ENCODE measurements around the gene ARHGAP42. TPM values are rescaled to one million over a fixed set of nuclear protein-coding genes. Genes with fewer than 3 reads are reported as not detected.

ARHGAP42 gene
- polyA plus RNA-seq, 3 donors: 0.13 TPM; not detected in 2

DNA sequence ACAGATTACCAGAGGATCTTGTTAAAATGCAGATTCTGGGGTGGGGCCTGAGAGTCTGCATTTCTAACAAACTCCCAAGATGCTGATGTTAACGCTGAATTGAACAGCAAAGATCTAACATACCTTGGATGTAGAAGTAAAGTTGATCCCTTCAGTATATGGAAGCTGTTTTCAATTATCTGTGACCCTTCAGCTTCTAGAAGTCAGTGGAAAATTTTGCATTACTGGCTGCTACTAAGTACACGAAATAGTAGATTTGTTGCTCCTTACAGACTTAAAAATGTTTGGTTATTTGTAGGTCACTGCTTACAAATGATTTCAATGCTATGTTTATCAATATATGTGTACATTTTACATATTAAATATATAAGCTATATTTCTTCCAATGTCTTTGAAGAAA, 107.4 kb downstream of the ARHGAP42 start:
- H3K36me3 ChIP-seq (replicated peaks in 1 of 2; ENCODE audit: control insufficient read depth in 1 of 2, insufficient read depth in 2 of 2, low read length in 2 of 2): no peaks in the 10 kb centered on the region
- no peak overlapping the region for H3K4me2 ChIP-seq (replicated peaks; ENCODE audit: extremely low read depth, low read length, poor library complexity, severe bottlenecking)
- no peak overlapping the region for H3K4me3 ChIP-seq (replicated peaks in 1 of 3; ENCODE audit: low read depth in 2 of 3, low read length in 3 of 3)
- TF ChIP-seq CTCF (IDR thresholded peaks at IDR 0.05): no peak
- H3K9ac ChIP-seq (ENCODE audit: insufficient read depth, low read length, poor library complexity, severe bottlenecking): no peak overlapping the region
- no peak for DNase-seq
- Mint-ChIP-seq H3K27ac (no peak overlapping the region), H3K4me3 (no peak overlapping the region), H3K9me3 (peaks cover 0 to 6% (median 3%) of the 10 kb centered on the region in 7 donors), H3K27me3 (ENCODE audit: low read depth in 3 of 3) (peaks cover 0 to 3% (median 0%) of the 10 kb centered on the region in 3 donors), H3K4me1 (no peaks in the 10 kb centered on the region), H3K36me3 (no peaks in the 10 kb centered on the region)
- H3K27me3 ChIP-seq (ENCODE audit: control insufficient read depth in 2 of 2, insufficient read depth in 2 of 2, low read length in 2 of 2): no peaks in the 10 kb centered on the region
- H3K79me2 ChIP-seq (ENCODE audit: insufficient read depth, low read length): no peaks in the 10 kb centered on the region
- intact Hi-C loops (cut with micrococcal nuclease): no loop called here
- H2AFZ ChIP-seq (ENCODE audit: insufficient read depth, low read depth, low read length, poor library complexity, severe bottlenecking): no peak overlapping the region
- no peaks in the 10 kb centered on the region for H3K4me1 ChIP-seq (ENCODE audit: control insufficient read depth in 1 of 2, insufficient read depth in 2 of 2, low read length in 2 of 2)
- no CpG with 5 or more reads among the region's 2 CpGs for WGBS (ENCODE audit: insufficient coverage)
- H3K27ac ChIP-seq (ENCODE audit: low read depth in 1 of 2, low read length in 2 of 2): no peak overlapping the region
- no peaks in the 10 kb centered on the region for H3K9me3 ChIP-seq (replicated peaks in 1 of 2; ENCODE audit: control insufficient read depth in 1 of 2, insufficient read depth in 1 of 2, low read length in 2 of 2)
- H4K20me1 ChIP-seq (ENCODE audit: insufficient read depth, low read length): no peaks in the 10 kb centered on the region

- Histone ChIP-seq H2AFZ (ENCODE audit: insufficient read depth, low read depth, low read length, poor library complexity, severe bottlenecking) (no peak overlapping the region), H3K4me2 (replicated peaks; ENCODE audit: extremely low read depth, low read length, poor library complexity, severe bottlenecking) (no peak overlapping the region), H3K27ac (ENCODE audit: low read depth in 1 of 2, low read length in 2 of 2) (no peak overlapping the region), H3K36me3 (replicated peaks in 1 of 2; ENCODE audit: control insufficient read depth in 1 of 2, insufficient read depth in 2 of 2, low read length in 2 of 2) (no peaks in the 10 kb centered on the region), H3K4me1 (ENCODE audit: control insufficient read depth in 1 of 2, insufficient read depth in 2 of 2, low read length in 2 of 2) (no peaks in the 10 kb centered on the region), H3K9ac (ENCODE audit: insufficient read depth, low read length, poor library complexity, severe bottlenecking) (no peak overlapping the region), H3K4me3 (replicated peaks in 1 of 3; ENCODE audit: low read depth in 2 of 3, low read length in 3 of 3) (no peak overlapping the region), H3K79me2 (ENCODE audit: insufficient read depth, low read length) (no peaks in the 10 kb centered on the region), H3K9me3 (replicated peaks in 1 of 2; ENCODE audit: control insufficient read depth in 1 of 2, insufficient read depth in 1 of 2, low read length in 2 of 2) (no peaks in the 10 kb centered on the region), H4K20me1 (ENCODE audit: insufficient read depth, low read length) (no peaks in the 10 kb centered on the region), H3K27me3 (ENCODE audit: control insufficient read depth in 2 of 2, insufficient read depth in 2 of 2, low read length in 2 of 2) (no peaks in the 10 kb centered on the region)
- WGBS (ENCODE audit: insufficient coverage): no CpG with 5 or more reads among the region's 3 CpGs
- no peaks in the 10 kb centered on the region for H3K36me3 Mint-ChIP-seq
- H3K9me3 Mint-ChIP-seq: peaks cover 0 to 7% (median 3%) of the 10 kb centered on the region in 7 donors
- no peak overlapping the region for H3K27ac Mint-ChIP-seq
- no peak overlapping the region for H3K4me3 Mint-ChIP-seq
- DNase-seq: no peak
- peaks cover 0 to 1% (median 0%) of the 10 kb centered on the region in 3 donors for H3K27me3 Mint-ChIP-seq (ENCODE audit: low read depth in 3 of 3)
- H3K4me1 Mint-ChIP-seq: no peaks in the 10 kb centered on the region
- intact Hi-C loops (cut with micrococcal nuclease): no loop called here
- TF ChIP-seq CTCF (IDR thresholded peaks at IDR 0.05): no peak
These were observed 112.4 kb downstream of the ARHGAP42 start for GRCh38 chr11:100799445-100799844.

Data from CD14-positive monocyte (primary cell).